ENCODE measurements around the gene GPR85.
A peak's percentile ranks its signal among the peaks of the same experiment; 100 is the strongest.
"Not testable (repeated sequence)": the region's sequence is repeated elsewhere in the genome, so short reads cannot be mapped to it uniquely, and the experiment has no call there.

GPR85 gene

DNA sequence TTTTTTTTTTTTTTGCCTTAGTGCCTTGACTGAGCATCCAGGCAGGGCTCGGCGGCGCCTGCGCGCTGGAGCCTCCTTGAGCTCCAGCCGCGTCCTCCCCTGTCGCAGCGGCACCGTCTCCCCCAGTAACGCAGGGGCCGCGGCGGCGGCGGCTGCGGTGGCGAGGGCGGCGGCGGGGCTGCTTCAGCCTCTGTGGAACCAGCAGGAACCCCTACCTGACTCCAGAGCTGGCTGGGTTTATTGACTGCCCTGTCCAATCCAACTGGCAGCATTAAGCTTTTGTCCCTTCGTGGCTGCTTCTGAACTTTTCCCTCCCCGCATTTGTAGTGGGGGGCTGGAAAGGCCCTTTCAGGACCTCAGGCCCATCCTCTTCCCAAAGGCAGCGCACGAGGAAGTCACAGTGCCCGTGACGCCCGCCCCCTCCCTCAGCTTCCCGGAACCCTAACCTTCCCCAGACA, at the start of gene GPR85:
GPR85 (minus strand) TSS at position 397 of the 458 bp plus-strand sequence. CDS start 2,106 bp downstream, outside the sequence.
- DNase-seq: peak; percentile 63

DNA sequence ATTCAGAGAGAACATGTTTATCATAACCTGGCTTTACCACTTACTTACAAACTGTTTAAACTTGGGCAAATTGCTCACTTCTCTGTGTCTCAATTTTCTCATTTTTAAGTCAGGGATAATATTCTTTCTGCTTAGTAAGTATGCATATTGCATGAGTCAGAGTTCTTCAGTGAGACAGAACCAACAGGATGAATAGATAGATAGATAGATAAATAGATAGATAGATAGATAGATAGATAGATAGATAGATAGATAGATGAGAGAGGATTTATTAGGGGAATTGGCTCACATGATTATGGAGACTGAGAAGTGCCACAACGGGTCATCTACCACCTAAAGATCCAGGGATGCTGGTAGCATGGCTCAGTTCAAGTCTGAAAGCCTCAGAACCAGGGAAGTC, 47.4 kb upstream of the GPR85 start:
- DNase-seq: no peak

- DNase-seq: no peak
Observed at GRCh38 chr7:113131367-113131766, 44.7 kb upstream of the GPR85 start.

DNA sequence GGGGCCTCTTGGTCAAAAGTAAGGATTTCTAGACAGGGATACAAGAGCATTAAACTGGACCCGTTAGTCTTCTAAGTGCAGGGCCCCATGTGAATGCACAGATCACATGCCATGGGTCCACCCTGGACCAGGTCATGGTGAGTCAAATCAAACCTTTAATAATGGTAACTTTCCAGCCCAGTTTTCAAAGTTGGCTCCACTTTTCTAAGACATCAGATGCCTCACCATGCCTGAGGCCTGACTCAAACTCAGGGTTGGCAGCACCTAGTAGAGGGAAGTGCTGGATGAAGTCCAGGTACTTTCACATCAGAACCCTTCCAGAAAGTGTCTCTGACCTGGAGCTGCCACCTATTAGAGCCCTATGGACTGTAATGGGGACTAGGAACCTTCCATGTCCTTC, 41.4 kb upstream of the GPR85 start:
- peak; percentile 3 for DNase-seq

- DNase-seq: no peak
Observed at GRCh38 chr7:113125728-113126127, 39.1 kb upstream of the GPR85 start.

- DNase-seq: no peak
Observed at GRCh38 chr7:113122744-113123143, 36.1 kb upstream of the GPR85 start.

DNA sequence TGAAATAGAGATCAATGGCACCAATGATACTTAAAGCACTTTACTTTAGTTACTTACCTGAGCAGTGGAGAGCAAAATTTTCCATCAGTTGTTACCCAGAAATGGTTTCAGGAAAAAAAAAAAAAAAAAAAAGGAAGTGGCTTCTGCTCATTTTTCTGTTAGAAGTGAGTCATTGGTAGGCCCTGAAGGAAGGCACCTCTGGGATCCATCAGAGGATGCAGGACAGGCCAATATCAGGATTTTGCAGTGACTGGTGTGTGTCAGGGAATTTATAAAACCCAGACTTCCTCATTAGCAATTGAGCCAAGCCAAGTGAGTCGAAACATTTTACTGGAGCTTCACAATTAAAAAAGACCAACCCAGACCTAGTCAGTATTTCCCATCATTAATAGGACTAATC, 34.0 kb upstream of the GPR85 start:
- peak; percentile 3 for DNase-seq

- DNase-seq: no peak
Observed at GRCh38 chr7:113119429-113119828, 32.8 kb upstream of the GPR85 start.

- peak; percentile 89 for DNase-seq
Observed at GRCh38 chr7:113118074-113118959, 31.7 kb upstream of the GPR85 start, which contains the start of gene SMIM30. Gene SMIM30, minus strand, starts transcription at chr7:113118554. Its CDS starts 976 bp downstream, at chr7:113117578.

GRCh38 chr7:113117374-113117774, 30.7 kb upstream of the GPR85 start:
- DNase-seq: not testable (repeated sequence)

GRCh38 chr7:113113912-113114311, 27.3 kb upstream of the GPR85 start:
- no peak for DNase-seq

- DNase-seq: no peak
Observed at GRCh38 chr7:113109718-113110117, 23.1 kb upstream of the GPR85 start.

- peak; percentile 73 for DNase-seq
Observed at GRCh38 chr7:113100121-113100603, 13.5 kb upstream of the GPR85 start.

DNA sequence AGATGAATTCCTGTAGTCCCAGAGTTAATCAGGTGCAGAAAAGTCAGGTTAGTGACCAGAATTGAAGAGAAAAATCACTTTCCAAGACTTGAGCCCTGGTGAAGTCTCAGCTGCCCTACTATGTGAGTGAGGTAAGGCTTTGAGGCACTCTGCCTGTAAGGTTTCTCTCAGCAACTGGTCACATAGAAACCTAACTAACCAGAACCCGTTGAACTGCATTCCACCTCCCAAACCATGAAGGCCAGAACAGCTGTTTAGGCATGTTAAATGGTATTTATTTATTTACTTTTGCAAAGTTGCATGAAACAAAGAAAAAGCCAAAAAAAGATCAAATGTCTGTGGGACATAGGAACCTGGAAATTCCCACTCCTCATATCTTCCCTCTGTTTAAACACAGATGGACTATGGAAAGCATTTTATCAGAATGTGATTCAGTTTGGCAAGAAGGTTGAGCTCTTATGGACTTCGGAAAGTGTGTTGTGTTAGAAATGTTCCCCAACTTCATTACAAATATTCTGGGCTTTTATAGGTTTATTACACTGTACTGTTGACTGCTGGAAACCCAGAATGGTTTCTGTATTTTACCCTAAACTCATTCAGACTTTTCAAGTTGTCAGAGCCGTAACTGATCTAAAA, 12.8 kb upstream of the GPR85 start:
- DNase-seq: no peak

DNA sequence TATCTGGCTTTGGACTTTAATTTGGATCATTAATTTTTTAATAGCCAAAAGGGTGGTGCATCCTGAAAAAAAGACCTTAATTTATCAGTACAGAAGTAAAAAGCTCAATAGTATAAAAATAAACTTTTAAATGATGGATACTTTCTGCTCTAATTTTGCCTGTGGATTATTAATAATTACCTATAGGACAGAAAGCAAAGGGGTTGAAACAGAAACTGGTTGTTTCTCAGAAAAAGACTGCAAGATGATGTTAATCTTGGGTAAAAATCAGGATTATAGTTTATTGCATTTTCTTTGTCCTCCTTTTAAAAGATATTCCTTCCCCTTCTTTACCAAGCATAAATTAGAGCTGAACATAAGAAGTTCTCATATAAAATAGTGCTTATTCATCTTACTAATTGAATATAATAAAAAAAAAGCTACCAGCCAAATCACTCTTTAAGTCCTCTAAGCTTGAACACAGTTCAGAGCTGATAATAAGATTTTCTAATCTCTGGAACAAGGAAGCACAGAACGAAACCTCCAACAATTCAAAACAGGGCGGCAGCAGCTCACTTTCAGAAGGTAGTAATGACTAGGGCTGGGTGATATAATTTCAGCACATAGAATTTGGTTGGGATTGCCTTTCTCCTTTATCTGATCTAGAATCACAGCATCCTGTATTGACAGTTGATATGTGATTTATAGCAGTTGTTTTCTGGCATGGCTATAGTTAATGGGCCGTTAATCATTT, 8.1 kb upstream of the GPR85 start:
- no peak for DNase-seq

DNA sequence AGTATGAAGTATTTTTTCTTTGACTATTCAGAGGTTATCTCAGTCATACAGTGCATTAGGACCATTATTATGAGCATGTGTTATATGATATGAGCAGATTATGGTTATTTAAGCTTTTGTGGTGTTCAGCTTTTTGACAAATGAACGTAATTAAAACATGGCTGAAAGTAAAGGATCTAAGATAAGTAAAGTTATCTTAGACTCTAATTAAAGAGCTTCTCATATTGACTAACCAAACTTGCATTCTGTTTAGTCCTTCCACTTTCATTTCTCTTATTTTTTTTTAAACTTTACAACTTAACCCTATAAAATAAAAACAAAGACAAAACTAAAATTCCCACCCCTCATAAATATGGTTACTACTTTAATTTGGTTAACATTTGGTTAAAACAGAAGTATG, 6.9 kb upstream of the GPR85 start:
- DNase-seq: no peak

- peak; percentile 29 for DNase-seq
Observed at GRCh38 chr7:113092762-113093161, 6.1 kb upstream of the GPR85 start.

DNA sequence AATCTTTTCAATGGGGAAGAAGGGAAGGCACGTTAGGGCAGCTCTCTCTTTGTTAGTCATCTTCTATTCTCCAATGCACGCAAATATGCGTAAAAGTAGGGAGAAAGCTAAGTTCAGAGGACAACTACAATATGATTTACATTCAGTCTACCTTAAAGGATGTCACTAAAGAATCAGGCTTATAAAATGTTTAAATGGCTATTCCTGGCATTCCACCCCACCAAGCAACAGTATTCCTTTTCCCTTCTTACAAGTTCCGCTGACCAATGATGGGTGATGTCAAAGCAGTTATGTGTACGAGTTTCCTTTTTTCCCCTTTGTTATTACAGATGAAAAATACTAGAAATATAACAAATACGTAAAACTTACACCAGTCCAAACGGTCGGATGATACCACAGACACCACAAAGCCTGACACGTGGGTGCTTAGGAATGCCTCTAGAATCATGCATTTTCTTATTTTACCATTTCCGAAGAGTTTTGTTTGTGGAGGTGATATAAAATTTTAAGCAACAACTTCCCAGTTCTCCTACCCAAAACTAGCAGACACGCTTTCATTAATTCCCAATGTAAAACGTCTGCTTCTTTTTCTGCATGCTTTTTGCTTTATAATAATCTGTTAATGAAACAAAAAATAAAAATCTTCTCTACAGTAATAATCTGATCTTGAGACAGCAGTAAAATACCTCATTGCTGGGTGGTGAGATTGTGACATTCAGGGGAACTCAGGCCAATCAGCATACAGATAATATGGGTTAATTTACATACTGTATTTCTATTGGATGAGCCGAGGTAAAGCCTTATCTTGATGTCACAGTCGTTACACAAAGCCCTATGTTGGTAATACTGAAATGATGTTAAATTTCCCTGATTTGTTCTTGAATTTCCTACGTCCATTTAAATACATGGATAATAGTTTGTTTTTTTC, 708 bp upstream of the GPR85 start:
- DNase-seq: peak; percentile 86

DNA sequence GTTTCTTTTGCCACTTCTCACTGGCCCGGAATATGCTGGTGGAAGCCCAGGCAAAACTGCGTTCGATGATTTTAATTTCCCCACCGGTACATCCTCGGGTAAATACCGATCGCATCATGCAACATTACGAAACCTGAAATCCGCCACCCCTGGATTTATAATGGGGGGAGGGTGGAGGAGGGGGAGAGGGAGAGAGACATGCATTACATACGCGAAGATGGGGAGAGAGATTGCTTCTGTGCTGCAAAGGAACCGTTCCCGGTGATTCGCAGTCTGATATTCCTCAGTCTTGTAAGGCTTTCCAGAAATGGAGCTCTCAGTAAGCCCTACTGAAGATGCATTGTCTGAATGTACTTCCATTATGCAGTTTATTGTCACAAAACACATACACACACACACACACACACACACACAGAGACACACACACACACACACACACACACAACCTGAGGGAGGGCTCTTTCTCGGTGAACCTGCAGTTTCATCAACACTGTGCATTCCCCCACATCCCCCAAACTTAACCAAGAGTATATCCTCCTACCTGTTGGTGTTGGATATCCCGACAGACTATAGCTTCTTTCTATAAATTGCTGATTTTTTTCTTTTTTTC, 741 bp downstream of the GPR85 start:
- DNase-seq: peak; percentile 27

- DNase-seq: no peak
Observed at GRCh38 chr7:113084496-113085172, 2.0 kb downstream of the GPR85 start.

Measured in fibroblast of upper back skin (primary cell).